Measurements from ENCODE around the gene ZNF407. TPM values are rescaled to one million over a fixed set of nuclear protein-coding genes. Genes with fewer than 3 reads are reported as not detected.
"Not testable (repeated sequence)": the region's sequence is repeated elsewhere in the genome, so short reads cannot be mapped to it uniquely, and the experiment has no call there.

The ZNF407 gene
- total RNA-seq, 1 donor from 2014 or later: 20.1 TPM

DNA sequence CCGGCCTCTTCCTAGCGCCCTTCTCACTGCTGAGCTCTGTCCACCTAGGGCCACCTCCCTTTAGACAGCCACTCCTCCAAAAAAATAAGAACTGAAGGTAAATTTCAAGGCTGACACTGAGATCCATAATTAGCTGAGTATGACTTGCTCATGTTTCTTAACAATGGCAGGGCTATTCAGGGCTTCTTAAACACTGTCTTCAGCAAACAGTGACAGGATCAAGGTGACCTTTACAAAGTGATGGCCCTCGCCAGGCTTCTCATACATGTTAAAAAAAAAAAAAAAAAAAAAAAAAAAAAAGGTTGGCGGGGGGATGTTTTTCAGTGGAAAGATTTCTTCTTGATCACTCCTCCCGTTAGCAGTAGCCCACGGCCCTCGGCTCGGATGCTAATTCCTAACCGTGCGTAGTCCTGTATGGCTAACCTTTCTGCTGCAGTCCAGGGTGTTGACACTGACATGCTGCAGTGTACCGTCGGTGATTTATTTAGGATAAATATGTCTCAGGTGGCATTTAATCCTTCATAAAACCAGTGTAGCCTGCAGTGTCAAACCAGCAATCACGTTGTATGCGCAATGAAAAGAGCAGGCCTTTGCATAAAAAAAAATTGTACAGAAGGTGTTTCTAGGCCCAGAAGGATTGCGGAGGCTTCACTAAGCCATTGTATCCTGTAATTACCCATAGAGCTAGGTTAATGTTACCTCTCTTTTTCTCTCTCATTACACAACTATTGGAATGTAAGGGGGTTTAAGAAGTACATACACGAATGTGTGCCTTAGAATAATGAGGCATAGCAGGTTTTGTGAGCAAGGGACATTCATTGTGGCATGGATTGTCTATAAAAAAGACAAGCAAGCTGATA, 468.6 kb downstream of the ZNF407 start:
- intact Hi-C loops (cut with micrococcal nuclease): no loop called here

DNA sequence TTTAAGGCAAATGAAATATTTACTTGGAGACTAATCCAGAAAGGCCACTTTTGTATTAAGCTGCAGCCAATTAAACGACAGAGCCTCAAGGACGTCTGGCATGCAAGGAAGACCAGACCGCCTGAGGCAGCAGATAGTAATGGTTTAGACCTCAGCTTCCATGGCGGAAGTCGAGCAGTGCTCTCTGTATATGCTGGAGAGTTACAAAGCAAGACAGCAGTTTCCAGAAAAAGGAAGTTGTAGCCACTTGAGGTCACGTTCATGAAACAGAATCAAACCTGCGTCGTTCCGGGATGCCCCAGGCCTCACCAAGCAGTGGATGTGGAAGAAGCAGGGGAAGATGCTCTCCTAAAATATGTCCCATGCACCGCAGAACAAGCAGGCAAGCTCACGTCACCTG, 469.3 kb downstream of the ZNF407 start:
- intact Hi-C loops (cut with micrococcal nuclease): no loop called here

DNA sequence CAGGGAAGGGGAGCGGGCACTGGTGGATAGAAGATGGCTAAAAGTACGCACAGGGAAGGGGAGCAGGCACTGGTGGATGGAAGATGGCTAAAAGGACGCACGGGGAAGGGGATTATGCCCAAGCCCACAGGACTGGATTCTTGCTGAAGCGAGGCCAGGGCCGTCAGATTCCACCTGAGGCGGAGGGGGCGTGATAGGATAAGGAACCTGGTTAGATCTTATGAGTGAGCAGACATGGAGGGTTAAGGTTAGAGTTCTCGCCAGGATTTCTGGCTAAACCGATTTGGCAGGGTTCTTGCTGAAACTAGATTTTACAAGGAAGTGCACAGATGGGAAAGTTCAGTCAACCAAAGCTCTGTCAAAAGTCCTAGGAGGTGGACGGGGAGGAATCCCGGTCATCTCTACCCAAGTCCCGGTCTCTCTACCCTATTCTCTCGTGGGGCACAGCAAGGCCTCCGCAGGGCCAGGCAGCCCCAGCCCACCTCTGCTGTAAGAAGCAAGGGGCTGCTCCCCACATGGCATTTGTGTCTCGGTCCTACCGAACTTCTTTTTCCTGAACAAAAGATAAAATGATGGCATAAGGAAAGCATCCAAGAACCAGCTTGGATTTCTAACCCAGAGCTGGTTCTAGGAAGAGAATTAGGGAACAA, 470.5 kb downstream of the ZNF407 start:
- intact Hi-C loops (cut with micrococcal nuclease): no loop called here

DNA sequence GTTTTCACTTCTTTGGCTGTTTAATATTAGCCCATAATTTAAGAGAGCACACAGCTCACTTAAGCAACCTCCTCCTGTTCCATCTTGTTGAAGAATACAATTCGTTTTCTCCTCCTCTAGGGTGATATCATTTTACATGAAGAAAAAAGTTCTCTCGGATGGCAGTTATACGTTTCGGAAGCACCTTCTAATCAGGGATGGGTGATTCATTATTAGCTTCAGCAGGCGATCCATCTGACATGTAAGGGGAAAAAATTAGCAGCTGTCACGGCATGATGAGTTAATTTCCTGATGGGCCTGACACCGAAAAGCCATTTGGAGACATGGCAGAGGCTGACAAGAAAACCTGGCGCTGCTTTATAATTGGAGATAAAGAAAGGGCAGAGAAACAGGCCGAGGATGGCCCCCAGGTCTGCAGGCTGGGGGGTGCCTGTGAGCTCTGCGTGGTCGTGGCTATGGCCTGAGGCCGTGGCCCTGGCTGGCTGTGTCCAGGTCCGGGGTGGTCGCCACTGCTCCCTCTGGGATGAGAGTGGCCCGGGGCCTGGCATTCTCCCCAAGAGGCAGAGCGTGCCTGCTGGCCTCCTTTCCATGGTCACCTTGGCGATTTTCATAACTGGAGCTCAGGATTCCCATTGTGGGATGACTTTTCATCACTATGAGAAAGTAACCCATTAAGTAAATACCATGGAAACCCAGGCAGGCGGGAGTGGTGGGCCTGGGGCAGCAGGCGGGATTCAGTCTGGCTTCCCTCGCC, 471.2 kb downstream of the ZNF407 start:
- intact Hi-C loops (cut with micrococcal nuclease): no loop called here

DNA sequence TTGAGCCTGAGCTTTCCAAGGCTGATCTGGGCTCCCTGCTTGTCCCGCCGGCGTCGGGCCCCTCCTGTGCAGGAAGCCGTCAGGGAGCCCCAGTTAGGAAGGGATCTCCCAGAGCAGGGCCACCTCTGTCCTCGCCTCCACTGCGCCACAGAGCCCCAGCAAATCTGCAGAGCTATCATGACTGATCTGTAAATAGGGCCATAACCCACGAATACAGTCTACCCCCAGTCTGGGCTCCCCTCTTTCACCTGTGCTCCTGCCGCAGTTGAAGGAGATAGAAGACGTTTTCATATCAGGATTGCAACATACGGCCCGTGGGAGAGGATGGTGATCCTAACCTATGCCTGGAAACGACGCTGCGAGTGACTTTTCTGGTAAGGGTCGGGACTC, 472.6 kb downstream of the ZNF407 start:
- intact Hi-C loops (cut with micrococcal nuclease): loop anchor here (2.0 to 10.0 kb wide), 4 partner anchors 79 to 1651 kb away; partner anchors contain the start of gene CNDP2

DNA sequence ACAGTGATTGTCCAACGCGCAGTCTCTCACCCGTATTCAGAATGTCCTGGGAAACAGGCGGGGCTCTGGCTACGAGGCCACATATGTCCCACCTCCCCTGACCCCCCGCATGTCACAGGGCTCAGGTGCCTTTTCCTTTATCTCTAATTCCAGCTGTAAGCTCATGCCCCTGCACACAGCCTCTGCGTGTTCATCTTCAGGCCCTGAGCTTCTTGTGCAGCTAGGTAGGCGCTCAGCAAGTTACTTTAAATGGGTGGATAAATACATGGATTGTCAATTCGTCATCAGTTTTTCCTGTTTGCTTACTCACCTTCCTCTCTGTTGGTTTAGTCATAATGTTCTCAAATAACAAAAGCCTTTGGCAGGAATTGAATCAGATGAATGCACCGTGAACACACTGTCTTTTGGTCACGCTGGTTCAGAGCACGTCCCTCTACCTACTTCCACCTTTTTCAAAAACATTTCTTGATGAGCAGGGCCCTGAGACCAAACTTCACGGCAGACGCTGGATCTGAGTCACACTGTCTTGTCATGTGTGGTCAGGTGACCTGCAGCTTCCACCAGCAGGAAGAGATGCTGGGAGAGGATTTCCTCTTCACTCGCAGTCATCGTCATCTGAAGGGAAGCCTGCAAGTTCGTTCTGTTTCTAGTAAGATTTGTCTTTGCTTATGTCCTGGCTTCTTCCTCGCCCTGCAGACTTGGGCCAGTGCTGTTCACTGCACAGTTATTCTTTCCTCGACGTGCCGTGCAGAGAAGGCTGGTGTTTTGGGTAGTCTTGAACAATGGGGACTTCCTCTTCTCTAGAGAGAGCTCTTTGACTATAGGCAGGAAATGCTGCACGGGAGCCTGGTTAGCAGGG, 473.2 kb downstream of the ZNF407 start:
- intact Hi-C loops (cut with micrococcal nuclease): loop anchor here (1.0 to 10.0 kb wide), 6 partner anchors 80 to 1650 kb away; partner anchors contain the start of genes CNDP2, PTGR3 and ZNF407

DNA sequence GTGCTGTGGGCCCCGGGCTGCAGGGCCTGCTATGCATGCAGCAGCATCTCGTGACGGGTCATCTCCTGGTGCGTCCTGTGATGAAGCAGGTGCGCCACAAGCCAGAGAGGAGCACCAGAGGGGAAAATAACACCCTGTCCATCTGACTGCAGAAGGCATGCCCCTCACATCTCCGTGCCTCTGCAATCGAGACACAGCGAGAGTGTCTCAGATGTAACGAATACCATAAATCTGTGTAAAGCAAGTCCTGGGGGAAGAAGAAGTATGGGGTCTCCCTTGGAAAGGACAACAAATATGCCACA, 473.8 kb downstream of the ZNF407 start:
- intact Hi-C loops (cut with micrococcal nuclease): loop anchor here (1.0 to 10.0 kb wide), 6 partner anchors 81 to 1649 kb away; partner anchors contain the start of genes CNDP2, PTGR3 and ZNF407

DNA sequence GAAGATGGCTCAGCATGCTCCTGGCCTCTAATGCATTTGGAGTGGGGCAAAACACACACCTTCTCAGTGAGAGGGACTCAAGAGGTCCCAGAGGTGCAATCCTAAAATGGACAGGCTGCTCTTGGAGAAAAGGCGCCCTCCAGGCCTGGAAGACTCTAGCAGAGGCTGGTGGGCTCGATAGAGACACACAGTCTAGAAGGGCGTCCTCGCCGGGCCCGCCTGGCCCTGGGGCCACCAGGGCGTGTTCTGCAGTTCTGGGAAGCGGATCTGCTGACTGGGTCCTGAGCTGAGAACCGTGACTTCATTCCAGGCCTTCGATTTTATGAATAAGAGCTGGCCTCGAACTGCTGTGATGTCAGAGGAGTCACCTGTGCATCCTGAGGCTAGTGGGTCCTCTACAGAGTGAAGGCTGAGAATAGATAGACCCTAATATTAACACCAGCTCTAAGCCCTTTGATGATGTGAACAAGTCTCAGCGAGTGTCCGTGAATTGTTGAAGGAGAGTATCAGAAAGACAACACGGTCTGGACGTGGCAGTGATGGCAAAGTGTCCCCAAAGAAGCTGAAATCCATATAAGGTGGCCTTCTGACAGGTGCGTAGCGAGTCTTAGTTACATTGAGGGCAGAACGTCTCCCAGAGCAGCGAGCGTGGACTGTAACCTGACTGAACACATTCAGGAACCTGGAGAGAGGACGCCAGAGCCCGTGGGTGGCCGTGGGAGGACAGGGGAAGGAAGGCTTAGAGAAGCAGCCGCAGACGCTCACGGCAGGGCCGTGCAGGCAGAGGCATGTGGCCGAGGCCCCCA, 474.4 kb downstream of the ZNF407 start:
- intact Hi-C loops (cut with micrococcal nuclease): loop anchor here (1.0 to 10.0 kb wide), 6 partner anchors 81 to 1649 kb away; partner anchors contain the start of genes CNDP2, PTGR3 and ZNF407

DNA sequence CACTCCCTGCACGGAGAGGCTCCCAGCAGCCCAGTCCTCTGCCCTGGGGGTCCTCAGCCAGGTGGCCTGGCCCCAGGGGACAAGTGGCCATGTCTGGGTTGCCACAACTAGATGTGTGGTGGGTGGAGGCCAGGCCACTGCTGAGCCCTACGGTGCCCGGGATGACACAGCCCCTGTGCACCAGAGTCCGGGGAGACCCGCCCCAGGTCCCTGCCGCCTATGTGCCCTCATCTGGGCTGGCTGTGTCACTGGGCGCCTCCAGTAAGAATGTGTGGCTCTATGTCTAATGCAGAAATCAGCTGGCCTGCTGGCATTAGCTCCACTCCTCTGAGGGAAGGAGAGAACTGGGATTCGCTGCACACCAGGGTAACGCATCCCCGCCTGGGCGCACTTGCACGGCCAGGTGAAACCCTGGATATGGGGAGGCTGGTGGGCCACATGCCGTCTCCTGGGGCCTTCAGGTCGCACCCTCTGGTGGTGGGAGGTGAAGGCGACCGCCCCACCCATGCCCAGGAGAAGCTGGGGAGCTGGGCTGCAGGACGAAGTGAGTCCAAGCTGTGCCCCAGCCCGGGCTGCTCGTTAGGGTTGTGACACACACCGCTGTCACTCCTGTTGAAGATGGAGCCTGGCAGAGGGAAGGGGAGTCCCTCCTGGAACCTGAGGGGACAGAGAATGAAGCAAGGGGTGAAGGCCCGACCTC, 475.2 kb downstream of the ZNF407 start:
- intact Hi-C loops (cut with micrococcal nuclease): loop anchor here (5.0 to 10.0 kb wide), 2 partner anchors 418 to 576 kb away; partner anchors contain the start of gene CNDP2

DNA sequence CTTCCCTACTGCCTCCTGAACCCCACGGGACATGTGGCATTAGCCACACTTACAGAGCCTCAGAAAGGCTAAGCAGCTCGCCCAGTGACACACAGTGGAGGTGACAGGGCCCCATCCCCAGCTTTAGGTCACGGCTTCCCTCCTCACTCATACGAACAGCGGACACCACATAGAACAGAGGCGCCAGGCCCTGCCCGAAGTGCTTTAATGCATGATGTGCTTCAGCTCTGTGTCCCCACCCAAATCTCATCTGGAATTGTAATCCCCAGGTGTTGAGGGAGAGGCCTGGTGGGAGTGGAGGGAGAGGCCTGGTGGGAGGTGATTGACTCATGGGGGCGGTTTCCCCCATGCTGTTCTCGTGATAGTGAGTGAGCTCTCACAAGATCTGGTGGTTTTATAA, 476.0 kb downstream of the ZNF407 start:
- intact Hi-C loops (cut with micrococcal nuclease): loop anchor here (5.0 to 10.0 kb wide), 2 partner anchors 419 to 576 kb away; partner anchors contain the start of gene CNDP2

DNA sequence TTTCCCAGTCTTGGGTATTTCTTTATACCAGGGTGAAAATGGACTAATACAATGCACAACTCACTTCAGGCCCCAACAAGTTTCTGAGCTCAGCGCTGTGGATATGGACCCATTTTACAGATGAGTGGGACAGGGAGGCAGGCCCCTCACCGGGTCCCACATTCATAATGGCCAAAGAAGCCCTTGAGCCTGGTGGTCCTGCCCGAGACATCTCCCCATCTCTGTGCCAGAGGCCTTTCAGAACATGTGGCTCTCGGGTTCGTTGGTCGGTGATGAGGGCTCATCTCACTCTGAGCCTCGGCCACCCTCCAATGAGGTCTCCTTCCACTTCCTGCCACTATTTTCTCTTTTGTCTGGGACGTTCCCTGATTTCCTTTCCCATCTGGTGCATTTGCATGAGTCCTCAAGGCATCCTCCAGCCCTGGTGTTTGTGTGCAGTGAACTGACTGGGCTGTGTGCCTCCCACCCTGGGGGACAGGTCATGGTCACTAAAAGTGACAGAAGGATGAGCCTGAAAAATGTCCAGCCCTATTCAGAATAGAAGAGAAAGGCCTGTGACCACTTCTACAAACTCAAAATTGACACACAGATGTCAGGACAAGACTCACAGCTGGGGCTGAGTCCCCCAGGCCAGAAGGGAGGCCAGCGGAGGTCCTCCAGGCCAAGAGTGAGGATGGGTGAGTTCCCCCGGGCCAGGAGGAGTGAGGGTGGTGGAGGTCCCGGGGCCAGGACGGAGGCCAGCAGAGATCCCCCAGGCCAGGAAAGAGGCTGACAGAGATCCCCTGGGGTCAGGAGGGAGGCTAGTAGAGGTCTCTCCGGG, 476.7 kb downstream of the ZNF407 start:
- intact Hi-C loops (cut with micrococcal nuclease): loop anchor here (5.0 to 10.0 kb wide), 2 partner anchors 420 to 577 kb away; partner anchors contain the start of gene CNDP2

DNA sequence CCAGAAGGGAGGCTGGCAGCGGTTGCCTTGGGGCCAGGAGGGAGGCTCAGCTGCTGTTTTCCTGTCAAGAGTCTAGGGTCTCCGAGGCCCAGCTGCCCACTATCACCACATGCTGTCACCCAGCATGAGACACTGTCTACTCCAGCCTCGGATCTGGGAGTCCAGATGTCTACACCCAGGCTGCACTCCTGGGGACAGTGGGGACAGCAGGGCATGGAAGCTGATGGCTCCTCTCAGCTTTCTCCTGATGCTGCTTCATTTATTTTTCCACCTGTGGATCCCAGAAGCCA, 477.3 kb downstream of the ZNF407 start:
- intact Hi-C loops (cut with micrococcal nuclease): loop anchor here (10.0 kb wide), 1 partner anchor 420 kb away; no protein-coding TSS in a partner anchor

DNA sequence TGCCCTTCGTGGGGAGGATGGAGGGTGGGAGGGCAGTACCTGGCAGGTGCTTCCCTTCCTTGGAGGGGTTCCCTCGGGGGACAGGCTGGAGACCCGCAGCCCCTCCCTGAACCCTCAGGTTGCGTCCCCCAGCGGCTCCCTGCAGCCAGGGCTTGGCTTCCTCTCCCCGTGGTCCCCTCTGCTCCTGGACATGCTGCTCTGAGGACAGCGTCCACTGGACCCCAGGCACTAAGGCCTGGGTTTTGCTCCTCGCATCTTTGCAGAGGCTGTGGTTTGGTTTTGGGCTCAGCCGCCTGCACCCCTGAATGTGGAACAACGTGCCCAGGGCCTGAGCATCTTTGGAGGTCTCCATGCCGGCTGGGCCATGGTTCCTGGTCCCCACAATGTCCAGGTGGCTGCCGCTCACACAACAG, 477.8 kb downstream of the ZNF407 start:
- intact Hi-C loops (cut with micrococcal nuclease): loop anchor here (10.0 kb wide), 1 partner anchor 421 kb away; no protein-coding TSS in a partner anchor

DNA sequence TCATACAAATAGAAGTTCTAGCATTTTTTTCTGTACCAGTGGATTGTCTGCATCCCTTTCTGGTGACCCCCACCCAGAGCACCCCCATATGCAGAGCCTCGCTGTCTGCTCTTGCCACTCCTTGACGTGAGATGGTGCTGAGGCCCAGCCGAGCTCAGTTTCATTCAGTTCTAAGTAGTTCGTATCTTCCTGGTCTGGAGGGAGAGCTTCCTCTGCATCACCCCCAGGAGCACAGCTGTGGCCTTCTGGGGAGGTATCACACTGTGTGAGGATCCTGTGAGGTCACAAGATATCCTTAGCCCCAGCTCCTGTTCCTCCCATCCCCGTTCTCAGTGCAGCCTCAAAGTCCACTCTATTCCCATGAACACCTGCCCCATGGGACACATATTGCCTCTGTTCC, 478.6 kb downstream of the ZNF407 start:
- intact Hi-C loops (cut with micrococcal nuclease): loop anchor here (10.0 kb wide), 1 partner anchor 421 kb away; no protein-coding TSS in a partner anchor

DNA sequence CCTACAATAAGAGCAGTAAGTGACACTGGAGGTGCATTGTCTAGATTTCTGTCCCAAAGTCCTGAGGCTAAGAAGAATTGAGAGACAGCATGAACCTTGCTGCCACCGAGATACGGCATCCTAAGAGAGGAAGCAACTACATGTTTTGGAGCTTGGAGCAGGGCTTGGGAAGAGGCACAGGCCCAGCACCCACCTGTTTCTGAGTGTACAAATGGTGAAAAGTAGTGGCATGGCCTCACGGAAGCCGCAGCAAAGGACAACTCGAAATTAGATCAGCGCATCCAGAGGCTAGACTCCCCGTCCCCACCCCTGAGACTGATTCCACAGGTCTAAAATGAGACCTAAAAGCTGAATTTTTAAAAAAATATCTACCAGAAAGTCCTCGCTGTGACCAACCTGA, 483.8 kb downstream of the ZNF407 start:
- intact Hi-C loops (cut with micrococcal nuclease): no loop called here

DNA sequence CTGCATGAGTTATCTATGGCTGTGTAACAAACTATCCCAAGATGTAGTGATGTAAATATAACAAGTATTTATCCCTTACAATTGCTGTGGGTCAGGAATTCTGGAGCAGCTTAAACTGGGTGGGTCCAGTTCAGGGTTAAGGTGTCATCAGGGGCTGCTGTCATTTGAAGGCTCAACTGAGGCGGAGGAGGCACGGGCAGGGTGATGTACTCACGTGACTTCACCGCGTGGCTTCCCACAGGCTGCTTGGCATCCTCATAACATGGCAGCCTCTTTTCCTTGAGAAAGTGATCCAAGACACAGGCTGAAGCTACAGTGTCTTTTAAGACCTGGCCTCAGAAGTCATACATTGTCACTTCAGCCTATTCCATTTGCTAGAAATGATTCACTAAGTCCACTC, 485.5 kb downstream of the ZNF407 start:
- intact Hi-C loops (cut with micrococcal nuclease): no loop called here

DNA sequence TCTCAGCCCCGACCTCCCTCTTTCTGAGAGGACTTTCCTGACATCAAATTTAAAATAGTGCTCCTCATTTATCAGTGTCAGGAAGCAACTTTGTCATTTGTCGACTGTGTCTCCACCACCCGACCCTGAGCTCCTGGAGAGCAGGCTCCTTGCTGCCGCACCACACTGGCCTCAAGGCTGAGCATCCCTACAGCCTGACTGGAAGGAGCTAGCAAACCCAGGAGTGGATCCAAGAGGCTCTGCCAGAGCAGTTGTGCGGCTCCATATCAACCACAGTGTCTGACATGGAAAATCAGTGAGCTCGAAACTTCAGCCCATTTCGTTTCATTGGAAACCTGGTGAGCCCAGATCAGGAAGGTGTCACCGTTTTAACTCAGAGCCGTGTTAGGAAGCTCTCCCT, 486.1 kb downstream of the ZNF407 start:
- intact Hi-C loops (cut with micrococcal nuclease): no loop called here

DNA sequence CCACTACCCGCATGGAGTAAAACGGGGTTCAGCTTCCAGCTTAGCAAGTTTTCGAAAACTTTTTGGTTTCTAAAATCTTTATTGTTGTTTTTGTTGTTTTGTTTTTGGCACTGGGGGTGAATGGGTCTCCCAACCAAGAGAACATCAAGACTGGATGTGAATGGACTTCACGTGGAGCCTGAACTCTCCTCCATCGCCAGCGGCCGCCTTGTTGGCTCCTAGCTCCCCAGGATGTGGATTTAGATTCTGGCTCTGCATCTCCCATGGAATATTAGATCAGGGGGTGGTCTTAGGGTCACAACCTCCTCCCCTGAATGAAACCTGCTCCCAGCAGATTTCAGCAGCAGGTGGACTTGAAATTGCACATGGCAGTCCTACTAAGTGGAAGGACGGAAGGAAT, 488.0 kb downstream of the ZNF407 start:
- intact Hi-C loops (cut with micrococcal nuclease): not testable (repeated sequence)

Data from T-helper 2 cell treated with Interferon-gamma antibody and Interleukin-4, amounts not matched to agents 100 ng/mL and 5 ng/mL, for 36 hours (primary cell).